HG03039 (cell line): ENCODE measurements around the gene TFEB.

Experiments used
- ATAC-seq: cut with Tn5 transposase; IDR thresholded peaks from one replicate; pipeline ENCODE4 v1.9.1; 2021; ENCODE audit warnings: mild to moderate bottlenecking, moderate library complexity; ENCODE audit not compliant: unreplicated experiment

TFEB gene

DNA sequence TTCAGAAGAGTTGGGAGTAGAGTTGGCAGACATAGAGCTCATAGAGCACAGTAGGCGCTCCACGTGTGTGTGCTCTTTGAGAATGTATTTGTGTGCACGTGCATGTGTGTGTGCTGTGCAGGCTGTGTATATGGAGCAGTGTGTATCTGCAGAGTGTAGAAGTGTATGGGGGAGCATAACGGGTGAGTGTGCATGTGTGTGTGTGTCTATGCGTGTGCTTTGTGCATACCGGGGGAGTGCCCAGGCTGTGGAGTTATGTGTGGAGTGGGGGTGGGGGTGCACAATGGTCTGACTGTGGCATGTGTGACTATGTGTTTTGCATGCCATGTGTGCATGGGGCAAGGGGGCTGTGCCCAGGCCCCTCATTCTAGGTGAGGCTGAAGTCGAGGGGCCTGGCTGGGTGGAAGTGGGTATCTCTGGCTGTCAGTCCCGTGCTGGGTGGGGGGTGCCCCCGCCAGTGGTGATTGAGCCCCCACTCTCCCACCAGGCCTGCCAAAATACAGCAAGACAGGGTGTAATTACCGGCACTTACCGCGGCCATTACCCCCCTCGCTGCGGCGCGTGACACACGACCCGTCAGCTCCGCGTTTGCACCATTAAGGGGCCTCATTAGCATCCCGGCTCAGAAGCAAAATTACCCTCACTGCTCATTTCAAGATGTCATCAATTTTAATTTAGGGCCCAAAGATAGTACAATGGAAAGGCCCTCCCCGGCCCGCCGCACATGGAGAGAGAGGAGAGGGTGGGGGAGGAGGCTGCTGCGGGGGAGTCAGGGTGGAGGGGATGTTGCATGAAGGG, 58.1 kb downstream of the TFEB start:
- ATAC-seq, result no peak

DNA sequence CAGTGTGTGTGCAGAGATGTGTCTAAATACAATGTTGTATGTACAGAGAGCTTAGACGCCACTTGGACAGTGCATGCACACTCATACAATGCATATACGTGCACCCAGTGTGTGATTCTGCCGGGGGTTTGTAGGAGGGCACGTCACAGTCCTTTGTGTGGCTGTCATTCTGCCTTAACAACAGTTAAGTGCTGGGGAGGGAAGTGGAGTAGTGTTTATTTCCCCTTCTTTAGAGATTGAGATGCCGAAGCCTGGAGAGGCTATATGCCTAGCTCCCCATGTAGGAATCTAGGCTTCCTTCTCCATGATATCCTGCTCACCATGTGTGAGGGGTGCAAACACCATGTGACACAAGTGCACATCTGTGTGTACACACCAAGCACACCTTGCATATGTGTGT, 59.0 kb downstream of the TFEB start:
- no peak for ATAC-seq

DNA sequence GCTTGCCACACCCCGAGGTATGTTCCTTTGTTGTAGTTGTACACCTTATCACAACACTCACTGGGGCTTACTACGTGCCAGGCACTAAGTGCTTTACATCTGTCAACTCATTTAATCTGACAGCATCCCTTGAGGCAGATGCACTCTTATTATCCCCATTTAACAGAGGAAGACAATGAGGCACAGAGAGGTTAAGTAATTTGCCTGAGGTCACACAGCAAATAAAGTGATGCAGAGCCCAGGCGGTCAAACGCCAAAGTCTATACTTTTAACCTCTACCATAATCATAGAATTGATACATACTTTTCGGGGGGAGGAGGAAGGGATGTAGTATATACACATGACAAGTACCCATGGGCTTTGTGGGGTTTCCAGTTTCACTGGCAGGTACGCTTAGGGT, 59.4 kb downstream of the TFEB start:
- no peak for ATAC-seq

- no peak for ATAC-seq
These were observed 60.1 kb downstream of the TFEB start for GRCh38 chr6:41675176-41675775.

DNA sequence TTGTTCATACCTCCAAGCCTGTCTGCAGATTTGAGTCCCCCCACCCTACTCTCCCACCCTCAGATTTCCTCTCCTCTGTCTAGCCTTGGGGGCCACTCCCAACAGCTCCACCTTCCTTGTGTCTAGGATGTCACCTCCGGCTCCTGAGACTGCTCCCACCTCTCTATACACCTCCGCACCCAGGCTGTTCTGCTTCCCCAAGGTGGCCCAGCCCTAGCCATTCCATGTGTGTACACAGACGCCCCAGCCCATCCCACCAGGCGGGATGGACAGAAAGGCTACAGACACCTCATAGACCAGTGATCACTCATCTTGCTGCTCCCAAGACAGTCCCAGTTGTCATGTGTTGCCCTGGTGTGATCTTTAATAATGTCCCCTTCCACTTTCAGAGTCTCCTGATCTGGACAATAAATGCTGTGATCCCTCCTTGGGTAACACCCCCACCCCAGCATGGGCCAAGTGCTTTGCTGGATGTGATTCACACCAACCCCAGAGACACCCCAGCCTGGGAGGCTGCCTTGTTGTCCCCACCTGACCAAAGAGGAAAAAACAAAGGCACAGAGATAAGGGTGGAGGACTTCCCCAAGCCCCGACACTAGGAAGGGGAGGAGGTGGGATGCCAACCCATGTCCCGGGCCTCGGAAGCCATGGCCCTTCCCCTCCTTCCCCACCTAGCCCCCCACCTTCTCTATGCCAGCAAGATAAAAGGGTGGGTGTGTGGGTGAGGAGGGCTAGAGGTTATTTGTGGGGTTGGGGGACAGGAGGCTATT, 61.0 kb downstream of the TFEB start:
- no peak for ATAC-seq

GRCh38 chr6:41673704-41674000, 61.8 kb downstream of the TFEB start:
- no peak for ATAC-seq

DNA sequence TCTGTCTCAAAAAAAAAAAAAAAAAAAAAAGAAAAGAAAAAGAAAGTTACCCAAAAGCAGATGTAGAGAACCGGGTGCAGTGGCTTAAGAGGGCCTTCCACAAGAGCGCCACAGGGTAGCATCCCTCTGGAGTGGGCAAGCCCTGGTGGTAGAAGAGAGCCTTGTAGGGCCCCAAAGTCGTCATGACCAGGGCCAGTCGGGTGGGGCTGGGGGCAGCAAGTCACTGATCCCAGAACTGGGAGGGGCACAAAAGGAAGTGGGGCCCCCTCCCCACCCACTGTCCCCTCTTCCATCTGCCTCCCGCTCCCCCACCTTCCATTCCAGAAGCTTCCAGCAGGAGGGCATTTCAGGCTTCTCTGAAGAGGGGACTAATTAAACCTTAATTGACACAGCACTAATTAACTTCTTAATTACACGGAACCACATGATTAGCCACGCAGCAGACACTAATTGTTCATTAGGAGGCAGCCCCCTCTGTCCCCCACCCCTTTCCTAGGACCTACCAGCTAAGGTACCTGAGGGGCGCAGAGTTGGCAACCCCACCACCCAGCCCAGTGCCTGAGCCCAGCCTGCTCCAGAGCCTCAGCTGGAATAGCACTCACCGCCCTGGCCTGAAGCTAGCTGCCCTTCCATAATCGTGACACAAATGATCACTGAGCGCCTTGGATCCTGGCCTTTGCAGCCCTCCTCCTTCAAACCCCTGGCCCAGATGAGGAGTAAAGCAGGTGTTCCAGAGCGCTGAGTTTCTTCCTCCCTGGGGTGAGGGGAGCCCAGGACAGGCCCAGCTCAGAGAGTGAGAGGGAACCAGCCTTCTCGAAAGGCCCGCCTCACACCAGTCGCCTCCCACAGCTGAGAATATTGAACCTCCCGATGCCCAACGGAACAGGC, 62.3 kb downstream of the TFEB start:
- ATAC-seq, result no peak

DNA sequence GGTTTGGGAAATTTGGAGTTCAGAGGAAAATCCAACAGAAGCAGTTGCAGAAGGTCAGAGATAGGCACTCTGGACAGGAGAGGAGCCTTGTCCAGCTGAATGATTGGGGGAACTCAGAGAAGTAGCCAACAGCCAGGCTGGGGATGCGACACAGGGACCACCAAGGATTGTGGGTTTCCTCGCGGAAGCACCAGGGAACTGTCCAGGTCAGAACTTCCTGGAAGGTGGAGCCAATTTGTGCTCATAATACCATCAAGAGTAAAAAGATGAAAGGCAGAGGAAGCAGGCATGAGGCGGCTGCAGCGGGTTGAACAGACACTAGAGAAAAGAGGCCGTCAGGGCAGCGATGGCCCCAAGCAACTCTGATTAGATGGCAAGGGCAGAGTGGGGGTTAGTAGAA, 63.4 kb downstream of the TFEB start:
- no peak for ATAC-seq

DNA sequence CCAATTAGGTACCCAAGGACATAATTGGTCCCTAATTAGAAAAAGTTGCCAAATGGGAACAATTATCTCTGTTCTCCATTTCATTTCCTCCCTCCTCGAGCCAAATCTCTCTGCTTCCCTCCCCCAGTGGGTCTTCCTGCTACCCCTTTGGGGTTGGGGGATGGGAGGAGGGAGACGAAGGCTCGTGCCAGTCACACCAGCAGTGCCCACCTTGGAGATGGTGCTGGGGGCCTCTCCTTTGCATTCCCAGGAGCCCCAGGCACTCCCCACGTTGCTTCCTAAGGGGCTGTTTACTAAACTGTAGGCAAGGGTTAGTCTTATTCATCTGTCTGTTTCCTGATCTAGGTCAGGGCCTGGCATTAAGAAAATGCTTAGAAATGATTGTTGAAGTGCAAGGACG, 64.0 kb downstream of the TFEB start:
- no peak for ATAC-seq

DNA sequence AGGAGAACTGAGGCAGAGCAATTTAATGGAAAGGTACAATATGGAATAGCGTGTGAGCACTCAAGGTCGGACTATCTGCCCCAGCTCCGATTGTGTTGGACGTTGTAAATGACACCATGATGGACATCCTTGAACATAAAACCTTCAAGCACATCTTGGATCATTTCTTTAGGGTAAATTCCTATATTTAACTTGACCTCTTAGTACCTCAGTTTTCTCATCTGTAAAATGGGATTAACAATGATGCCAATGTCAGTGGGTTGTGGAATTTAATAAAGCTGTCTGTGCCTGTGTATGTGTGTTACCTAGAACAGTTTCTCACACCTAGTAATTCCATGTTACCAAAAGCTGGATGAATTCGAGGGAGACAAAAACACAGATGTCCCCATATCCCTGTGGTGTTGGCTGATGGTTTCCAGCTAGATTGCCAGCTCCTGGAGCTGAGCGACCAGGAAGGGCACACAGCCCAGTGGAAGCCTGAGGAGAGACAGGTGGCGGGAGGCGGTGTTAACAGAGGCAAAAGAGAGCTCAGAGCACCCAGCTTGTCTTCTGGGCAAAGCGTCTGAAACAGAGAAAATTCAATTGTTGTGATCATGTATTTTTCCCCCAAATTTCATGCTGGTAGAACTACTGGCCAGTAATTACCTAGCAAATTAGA, 64.6 kb downstream of the TFEB start:
- no peak for ATAC-seq

- no peak for ATAC-seq
These were observed 66.4 kb downstream of the TFEB start for GRCh38 chr6:41668968-41669367.

- ATAC-seq, result no peak
These were observed 68.2 kb downstream of the TFEB start for GRCh38 chr6:41667195-41667594.

- no peak for ATAC-seq
These were observed 71.1 kb downstream of the TFEB start for GRCh38 chr6:41664271-41664670.

- ATAC-seq, result no peak
These were observed 71.8 kb downstream of the TFEB start for GRCh38 chr6:41663568-41663967.

GRCh38 chr6:41659935-41660334, 75.5 kb downstream of the TFEB start:
- ATAC-seq, result no peak

GRCh38 chr6:41658636-41659035, 76.8 kb downstream of the TFEB start:
- ATAC-seq, result no peak

GRCh38 chr6:41657131-41658094, 78.0 kb downstream of the TFEB start:
- ATAC-seq, result no peak

- ATAC-seq, result no peak
These were observed 79.3 kb downstream of the TFEB start for GRCh38 chr6:41656002-41656691.

DNA sequence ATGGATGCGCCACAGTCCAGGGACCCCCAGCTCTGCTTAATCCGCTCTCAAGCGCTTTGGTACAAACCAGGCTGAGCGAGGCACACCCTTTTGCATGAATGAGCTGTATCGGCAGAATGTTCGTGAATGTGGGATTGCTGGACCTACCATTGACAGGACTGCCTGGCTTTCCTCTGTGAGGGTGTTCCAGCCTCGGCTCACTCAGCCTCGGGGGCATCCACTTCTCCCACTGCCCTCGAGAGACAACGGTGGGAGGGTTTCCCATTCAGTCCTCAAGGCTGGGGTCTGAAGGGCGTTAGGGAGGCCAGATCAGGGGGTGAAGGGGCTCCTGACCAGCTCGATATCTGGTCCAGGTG, 79.8 kb downstream of the TFEB start:
- no peak for ATAC-seq
